B cell (primary cell): ENCODE measurements around the gene CD177. TPM values are rescaled to one million over a fixed set of nuclear protein-coding genes. Genes with fewer than 3 reads are reported as not detected.

Experiments used
- ATAC-seq: fragments of 200-7000 bp; cut with Tn5 transposase; one replicate; pipeline ENCODE4 v1.10.0; 2021; ENCODE audit warnings: low read depth, mild to moderate bottlenecking, moderate number of reproducible peaks, moderate library complexity
- CTCF ChIA-PET: fragments of 350-600 bp; sonication (Branson Sonifier 250); formaldehyde crosslinking; loops from one replicate; lab custom pipeline; 2021; ENCODE audit warnings: antibody characterized with exemption, inconsistent platforms; lab: Charles Lee
- POLR2A ChIA-PET: fragments of 350-600 bp; sonication (Branson Sonifier 250); formaldehyde crosslinking; loops from one replicate; lab custom pipeline; 2021; ENCODE audit warnings: antibody characterized with exemption; lab: Charles Lee
- DNase-seq: peaks from one replicate; pipeline ENCODE4 v3.0.0; 2013
- H2AFZ ChIP-seq: 2 replicates; pipeline ENCODE4 v1.6.1; 2012; ENCODE audit warnings: mild to moderate bottlenecking, low read depth, low read length; ENCODE audit not compliant: insufficient read depth, poor library complexity, severe bottlenecking
- H3K27ac ChIP-seq, 2 donors: 1 replicate in 1 of 2; 2 replicates in 1 of 2; pipeline ENCODE4 v1.5.1; 2012 to 2013; ENCODE audit warnings: low read length in 2 of 2, mild to moderate bottlenecking in 2 of 2, moderate library complexity in 1 of 2
- H3K27me3 ChIP-seq, 4 experiments: fragments of 200-600 bp in 1 of 4; sonication (generic) in 1 of 4; replicated peaks in 1 of 4; 1 replicate in 2 of 4; 2 replicates in 2 of 4; pipeline versions ENCODE4 v1.6.1 to v1.7.0; 2013 to 2016; ENCODE audit warnings: low read length in 3 of 4, mild to moderate bottlenecking in 2 of 4, mixed read lengths in 1 of 4, moderate library complexity in 1 of 4; ENCODE audit not compliant: insufficient read depth in 4 of 4, control insufficient read depth in 3 of 4; ENCODE audit errors: control extremely low read depth in 1 of 4
- H3K36me3 ChIP-seq, 2 experiments: replicated peaks in 1 of 2; 1 replicate in 1 of 2; 2 replicates in 1 of 2; pipeline versions ENCODE4 v1.6.1 to v1.7.1; 2013; ENCODE audit warnings: low read length in 1 of 2; ENCODE audit not compliant: insufficient read depth in 2 of 2, control insufficient read depth in 1 of 2; ENCODE audit errors: control extremely low read depth in 1 of 2, extremely low read depth in 1 of 2
- H3K4me1 ChIP-seq, 2 donors: fragments of 200-600 bp in 1 of 2; sonication (generic) in 1 of 2; 1 replicate in 1 of 2; 2 replicates in 1 of 2; pipeline versions ENCODE4 v1.5.1 to v1.6.1; 2013 to 2017; ENCODE audit warnings: low read length in 2 of 2; ENCODE audit not compliant: control insufficient read depth in 2 of 2, insufficient read depth in 2 of 2
- H3K4me2 ChIP-seq: replicated peaks from 2 replicates; pipeline ENCODE3; 2012; ENCODE audit warnings: mild to moderate bottlenecking, low read depth, low read length; ENCODE audit not compliant: poor library complexity, severe bottlenecking
- H3K4me3 ChIP-seq, 5 experiments: fragments of 200-600 bp in 1 of 5; sonication (generic) in 1 of 5; 1 replicate in 3 of 5; 2 replicates in 2 of 5; pipeline versions ENCODE4 v1.5.1 to v1.7.0; 2011 to 2016; ENCODE audit warnings: low read length in 4 of 5, mild to moderate bottlenecking in 4 of 5, low read depth in 2 of 5, control low read depth in 1 of 5, moderate library complexity in 1 of 5; ENCODE audit not compliant: insufficient read depth in 1 of 5; ENCODE audit errors: control extremely low read depth in 1 of 5, extremely low read depth in 1 of 5
- H3K79me2 ChIP-seq: fragments of 200-600 bp; sonication (generic); one replicate; pipeline ENCODE4 v1.6.0; 2016; ENCODE audit warnings: low read length; ENCODE audit not compliant: control insufficient read depth, insufficient read depth
- H3K9ac ChIP-seq: fragments of 200-600 bp; sonication (generic); 2 replicates; pipeline ENCODE4 v1.6.1; 2017; ENCODE audit warnings: mild to moderate bottlenecking, low read length, moderate library complexity
- H3K9me3 ChIP-seq, 3 donors: one replicate each; pipeline versions ENCODE4 v1.6.1 to v1.7.1; 2013; ENCODE audit warnings: low read length in 2 of 3; ENCODE audit not compliant: control insufficient read depth in 2 of 3, insufficient read depth in 1 of 3; ENCODE audit errors: control extremely low read depth in 1 of 3
- H4K20me1 ChIP-seq: 2 replicates; pipeline ENCODE4 v1.6.0; 2012; ENCODE audit warnings: mild to moderate bottlenecking, low read length; ENCODE audit not compliant: insufficient read depth, control insufficient read depth, poor library complexity, severe bottlenecking
- H3K27ac Mint-ChIP-seq: one replicate; pipeline ENCODE4 v1.8.0; 2021; ENCODE audit warnings: mixed read lengths
- H3K27me3 Mint-ChIP-seq: one replicate; pipeline ENCODE4 v1.8.0; 2021; ENCODE audit warnings: mixed read lengths
- H3K4me1 Mint-ChIP-seq: one replicate; pipeline ENCODE4 v1.8.0; 2021; ENCODE audit warnings: mixed read lengths
- H3K4me3 Mint-ChIP-seq: one replicate; pipeline ENCODE4 v1.8.0; 2021; ENCODE audit warnings: mixed read lengths
- H3K9me3 Mint-ChIP-seq: one replicate; pipeline ENCODE4 v1.8.0; 2022; ENCODE audit warnings: mixed read lengths; ENCODE audit not compliant: insufficient read depth
- EZH2 ChIP-seq: IDR thresholded peaks from 2 replicates; pipeline ENCODE4 v1.6.1; 2012; ENCODE audit warnings: borderline replicate concordance, low read depth, mild to moderate bottlenecking, moderate library complexity, low read length; ENCODE audit not compliant: insufficient read depth, poor library complexity, severe bottlenecking
- WGBS: methylation state at CpG from one replicate; pipeline ENCODE4 v1.1.5; 2013; ENCODE audit warnings: missing lambda C conversion rate; ENCODE audit not compliant: insufficient coverage; 5-methylcytosine and 5-hydroxymethylcytosine counted together
- intact Hi-C: fragments of 100-400 bp; cut with micrococcal nuclease; formaldehyde crosslinking; loops from one replicate; pipeline ENCODE4 v1.10.0; 2022
- polyA plus RNA-seq: library from polyadenylated mRNA; depleted of rRNA; stranded (reverse); fragments of >200 nt; gene quantifications from 2 replicates; pipeline ENCODE4 v1.2.3, GENCODE V29; 2012
- total RNA-seq, 2 donors: library from RNA; stranded (reverse); fragments of 120-200 nt in 1 of 2; gene quantifications; 1 replicate in 1 of 2; 2 replicates in 1 of 2; pipeline versions ENCODE4 v1.2.3 to v1.2.4, GENCODE V29; 2013 to 2022
- TF ChIP-seq, protein P1 (sequence below): fragments of 200-600 bp; IDR thresholded peaks from one replicate; pipeline ENCODE4 v1.8.0; 2022; ENCODE audit warnings: antibody characterized with exemption, mild to moderate bottlenecking

CD177 gene
- total and polyA plus RNA-seq, 2 donors (not counting 1 experiment from before 2014, with no cell fraction given): not detected

GRCh38 chr19:43408043-43408442 lies 54.6 kb downstream of the CD177 start:
- no peak overlapping the region for H2AFZ ChIP-seq
- H3K9ac ChIP-seq: no peak overlapping the region
- no peak overlapping the region for H3K27ac Mint-ChIP-seq
- intact Hi-C loops: no loop called here
- TF ChIP-seq, protein P1, sequence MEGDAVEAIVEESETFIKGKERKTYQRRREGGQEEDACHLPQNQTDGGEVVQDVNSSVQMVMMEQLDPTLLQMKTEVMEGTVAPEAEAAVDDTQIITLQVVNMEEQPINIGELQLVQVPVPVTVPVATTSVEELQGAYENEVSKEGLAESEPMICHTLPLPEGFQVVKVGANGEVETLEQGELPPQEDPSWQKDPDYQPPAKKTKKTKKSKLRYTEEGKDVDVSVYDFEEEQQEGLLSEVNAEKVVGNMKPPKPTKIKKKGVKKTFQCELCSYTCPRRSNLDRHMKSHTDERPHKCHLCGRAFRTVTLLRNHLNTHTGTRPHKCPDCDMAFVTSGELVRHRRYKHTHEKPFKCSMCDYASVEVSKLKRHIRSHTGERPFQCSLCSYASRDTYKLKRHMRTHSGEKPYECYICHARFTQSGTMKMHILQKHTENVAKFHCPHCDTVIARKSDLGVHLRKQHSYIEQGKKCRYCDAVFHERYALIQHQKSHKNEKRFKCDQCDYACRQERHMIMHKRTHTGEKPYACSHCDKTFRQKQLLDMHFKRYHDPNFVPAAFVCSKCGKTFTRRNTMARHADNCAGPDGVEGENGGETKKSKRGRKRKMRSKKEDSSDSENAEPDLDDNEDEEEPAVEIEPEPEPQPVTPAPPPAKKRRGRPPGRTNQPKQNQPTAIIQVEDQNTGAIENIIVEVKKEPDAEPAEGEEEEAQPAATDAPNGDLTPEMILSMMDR: no peak
- no peak for TF ChIP-seq EZH2
- no peaks in the 10 kb centered on the region for H3K79me2 ChIP-seq
- ATAC-seq (no peak), DNase-seq (no peak)
- H3K27ac ChIP-seq: no peak overlapping the region
- POLR2A ChIA-PET: no interaction called here
- H3K4me1 Mint-ChIP-seq: no peaks in the 10 kb centered on the region
- H3K9me3 ChIP-seq: peaks cover 0 to 27% (median 0%) of the 10 kb centered on the region in 3 donors
- H3K27me3 Mint-ChIP-seq: peaks cover 13% of the 10 kb centered on the region
- H3K4me3 Mint-ChIP-seq: no peak overlapping the region
- H3K4me3 ChIP-seq: no peak overlapping the region
- 79% methylated on average over 24 of the region's 34 CpGs for WGBS
- H3K27me3 ChIP-seq: peaks cover 0 to 8% (median 0%) of the 10 kb centered on the region in 4 experiments
- no peaks in the 10 kb centered on the region for H4K20me1 ChIP-seq
- no peak overlapping the region for H3K4me2 ChIP-seq
- H3K9me3 Mint-ChIP-seq: peaks cover 4% of the 10 kb centered on the region
- CTCF ChIA-PET: no interaction called here
- no peaks in the 10 kb centered on the region for H3K36me3 ChIP-seq
- no peaks in the 10 kb centered on the region for H3K4me1 ChIP-seq

DNA sequence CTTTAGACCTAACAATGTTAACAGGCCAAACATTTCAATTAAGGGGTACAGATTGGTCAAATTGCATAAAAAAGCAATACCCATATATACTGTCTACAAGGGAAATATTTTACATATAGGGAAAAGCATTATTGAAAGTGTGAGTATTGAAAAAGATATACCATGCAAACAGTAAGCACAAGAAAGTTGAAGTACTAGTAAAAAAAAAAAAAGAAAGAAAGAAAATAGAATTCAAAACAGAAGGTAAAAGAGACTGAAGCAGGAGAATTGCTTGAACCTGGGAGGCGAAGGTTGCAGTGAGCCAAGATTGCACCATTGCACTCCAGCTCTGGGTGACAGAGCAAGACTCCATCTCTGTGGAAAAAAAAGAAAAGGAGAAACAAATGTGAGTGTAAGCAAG lies 55.9 kb downstream of the CD177 start:
- no peak overlapping the region for H3K4me2 ChIP-seq
- Mint-ChIP-seq H3K4me1 (no peaks in the 10 kb centered on the region), H3K4me3 (no peak overlapping the region), H3K27ac (no peak overlapping the region), H3K27me3 (peaks cover 11% of the 10 kb centered on the region), H3K9me3 (peaks cover 5% of the 10 kb centered on the region)
- no peak overlapping the region for H3K4me3 ChIP-seq
- ChIA-PET POLR2A (no interaction called here), CTCF (no interaction called here)
- H3K36me3 ChIP-seq: no peaks in the 10 kb centered on the region
- no peaks in the 10 kb centered on the region for H3K79me2 ChIP-seq
- 100% methylated on average over 1 of the region's 1 CpG for WGBS
- DNase-seq (no peak), ATAC-seq (no peak)
- TF ChIP-seq EZH2: no peak
- TF ChIP-seq, protein P1: no peak
- intact Hi-C loops: no loop called here
- no peak overlapping the region for H3K9ac ChIP-seq
- no peaks in the 10 kb centered on the region for H3K4me1 ChIP-seq
- no peaks in the 10 kb centered on the region for H4K20me1 ChIP-seq
- H3K27ac ChIP-seq: no peak overlapping the region
- H3K9me3 ChIP-seq: peaks cover 0 to 37% (median 0%) of the 10 kb centered on the region in 3 donors
- H3K27me3 ChIP-seq: peaks cover 0 to 7% (median 0%) of the 10 kb centered on the region in 4 experiments
- no peak overlapping the region for H2AFZ ChIP-seq
